K562 (cell line): ENCODE measurements around the gene KPTN. TPM values are rescaled to one million over a fixed set of nuclear protein-coding genes. Genes with fewer than 3 reads are reported as not detected.

Experiments
- EGR1 ChIP-seq: fragments of 450-650 bp; conservative IDR thresholded peaks from 2 replicates; pipeline ENCODE4 v1.6.1; 2017; ENCODE audit warnings: mild to moderate bottlenecking
- HDGF ChIP-seq: fragments of 450-650 bp; IDR thresholded peaks from 2 replicates; pipeline ENCODE4 v1.6.1; 2016
- RBBP5 ChIP-seq: fragments of 200-600 bp; sonication (generic); IDR thresholded peaks from 2 replicates; pipeline ENCODE4 v1.6.1; 2012; ENCODE audit warnings: borderline replicate concordance, mild to moderate bottlenecking, low read length, control low read depth, inconsistent platforms; ENCODE audit not compliant: insufficient read depth, poor library complexity, severe bottlenecking
- ZNF584 ChIP-seq: fragments of 200-800 bp; sonication (Bioruptor generic); IDR thresholded peaks from 2 replicates; pipeline ENCODE4 v1.6.1; 2016; ENCODE audit warnings: low read depth, mild to moderate bottlenecking, missing genetic modification characterization, missing compliant biosample characterization
- polyA plus RNA-seq, 8 experiments: library from polyadenylated mRNA; depleted of rRNA in 4 of 8; stranded (reverse) in 5 of 8; unstranded in 3 of 8; fragments of >200 nt; fragmentation: Nextera tagmentation in 2 of 8; fragmentation: Illumina TruSeq in 1 of 8; extraction: Ambion mirVana in 2 of 8; extraction: Trizol in 1 of 8; gene quantifications; 2 replicates each; pipeline versions ENCODE4 v1.2.1 to v1.2.3, GENCODE V29; 2011 to 2014; ENCODE audit warnings: inconsistent platforms in 1 of 8, missing spikeins in 1 of 8
- total RNA-seq, 7 experiments: library from RNA; depleted of rRNA in 6 of 7; stranded (reverse); fragments of >200 nt in 6 of 7; fragmentation: Illumina TruSeq in 2 of 7; extraction: Trizol in 2 of 7; gene quantifications; 2 replicates each; pipeline versions ENCODE4 v1.2.1 to v1.2.3, GENCODE V29; 2011 to 2021; ENCODE audit warnings: low replicate concordance in 1 of 7
- TF ChIP-seq, protein P1 (sequence below), 2 experiments: fragments of 250-450 bp in 1 of 2; fragments of 450-650 bp in 1 of 2; sonication (Bioruptor Pico) in 1 of 2; IDR thresholded peaks; 2 replicates each; pipeline versions ENCODE4 v1.6.1 to v1.8.0; 2016 to 2021; ENCODE audit warnings: mild to moderate bottlenecking in 2 of 2, moderate library complexity in 2 of 2, missing compliant biosample characterization in 1 of 2, missing genetic modification characterization in 1 of 2
- TF ChIP-seq, protein P2 (sequence below): IDR thresholded peaks from 2 replicates; pipeline ENCODE4 v1.6.1; 2014; ENCODE audit warnings: antibody characterized with exemption
- TF ChIP-seq, protein P3 (sequence below), 2 experiments: fragments of 450-650 bp; formaldehyde crosslinking in 1 of 2; IDR thresholded peaks; 2 replicates each; pipeline versions ENCODE4 v1.4.0 to v1.6.1; 2014 to 2020; ENCODE audit warnings: mild to moderate bottlenecking in 2 of 2, borderline replicate concordance in 1 of 2, low read depth in 1 of 2
- TF ChIP-seq, protein P4 (sequence below): fragments of 250-450 bp; sonication (Bioruptor Pico); IDR thresholded peaks from 2 replicates; pipeline ENCODE4 v1.5.0; 2021; ENCODE audit warnings: mild to moderate bottlenecking, moderate library complexity

The KPTN gene
- total and polyA plus RNA-seq, 9 of the 15 experiments (the other 6 are each of a cell fraction or from before 2014, with no cell fraction given): 0.56 to 18.2 (median 8.5) TPM

DNA sequence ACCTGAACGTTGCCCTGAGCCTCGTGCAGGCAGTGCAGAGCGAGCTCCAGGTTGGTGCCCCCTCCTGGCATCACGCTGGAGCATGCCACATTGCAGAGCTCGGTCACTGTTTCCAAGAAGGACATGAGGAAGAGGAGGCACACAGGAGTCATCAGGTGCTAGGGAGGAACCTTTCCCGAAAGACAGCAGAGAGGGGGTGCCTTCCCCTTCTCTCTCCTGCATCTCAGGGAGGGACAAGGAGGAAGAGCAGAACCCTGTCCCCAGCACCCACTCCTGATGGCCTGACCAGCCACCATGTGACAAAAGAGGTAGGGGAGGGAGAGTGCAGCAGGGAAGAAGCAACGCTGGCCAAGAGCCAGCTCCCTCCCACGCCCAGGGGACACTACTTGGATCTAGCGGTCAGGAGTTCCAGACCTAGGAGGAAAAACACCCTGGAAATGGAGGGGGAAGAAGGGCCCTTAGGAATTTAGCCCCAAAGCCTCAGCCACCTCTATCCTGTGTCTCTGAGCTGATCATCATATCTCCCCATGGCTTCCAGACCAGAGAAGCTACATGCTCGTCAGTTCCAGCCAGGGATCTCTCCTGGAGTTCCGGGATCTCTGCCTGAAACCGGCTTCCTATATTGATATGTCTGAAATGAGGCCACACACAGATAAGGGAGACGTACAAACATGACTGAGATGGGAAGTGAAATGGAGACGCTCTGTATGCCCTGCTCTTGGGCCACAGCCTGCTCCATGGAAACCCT lies 47.8 kb upstream of the KPTN start (continued):
- TF ChIP-seq, protein P1, sequence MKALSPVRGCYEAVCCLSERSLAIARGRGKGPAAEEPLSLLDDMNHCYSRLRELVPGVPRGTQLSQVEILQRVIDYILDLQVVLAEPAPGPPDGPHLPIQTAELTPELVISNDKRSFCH (CRISPR knock-in tag; IDR thresholded peaks at IDR 0.05): no peak
- TF ChIP-seq, protein P1 (tag; IDR thresholded peaks at IDR 0.05): peak; percentile 59; the same call in 1 of the 2 replicates
- TF ChIP-seq HDGF (0 out of 2 replicates have a peak, but pooled peaks have one; percentile 52), RBBP5 (peak; percentile 68), EGR1 (peak; percentile 89), ZNF584 (0 out of 2 replicates have a peak, but pooled peaks have one; percentile 46)
- TF ChIP-seq, protein P2, sequence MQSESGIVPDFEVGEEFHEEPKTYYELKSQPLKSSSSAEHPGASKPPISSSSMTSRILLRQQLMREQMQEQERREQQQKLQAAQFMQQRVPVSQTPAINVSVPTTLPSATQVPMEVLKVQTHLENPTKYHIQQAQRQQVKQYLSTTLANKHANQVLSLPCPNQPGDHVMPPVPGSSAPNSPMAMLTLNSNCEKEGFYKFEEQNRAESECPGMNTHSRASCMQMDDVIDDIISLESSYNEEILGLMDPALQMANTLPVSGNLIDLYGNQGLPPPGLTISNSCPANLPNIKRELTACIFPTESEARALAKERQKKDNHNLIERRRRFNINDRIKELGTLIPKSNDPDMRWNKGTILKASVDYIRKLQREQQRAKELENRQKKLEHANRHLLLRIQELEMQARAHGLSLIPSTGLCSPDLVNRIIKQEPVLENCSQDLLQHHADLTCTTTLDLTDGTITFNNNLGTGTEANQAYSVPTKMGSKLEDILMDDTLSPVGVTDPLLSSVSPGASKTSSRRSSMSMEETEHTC: 0 out of 2 replicates have a peak, but pooled peaks have one; percentile 41
- TF ChIP-seq, protein P3, sequence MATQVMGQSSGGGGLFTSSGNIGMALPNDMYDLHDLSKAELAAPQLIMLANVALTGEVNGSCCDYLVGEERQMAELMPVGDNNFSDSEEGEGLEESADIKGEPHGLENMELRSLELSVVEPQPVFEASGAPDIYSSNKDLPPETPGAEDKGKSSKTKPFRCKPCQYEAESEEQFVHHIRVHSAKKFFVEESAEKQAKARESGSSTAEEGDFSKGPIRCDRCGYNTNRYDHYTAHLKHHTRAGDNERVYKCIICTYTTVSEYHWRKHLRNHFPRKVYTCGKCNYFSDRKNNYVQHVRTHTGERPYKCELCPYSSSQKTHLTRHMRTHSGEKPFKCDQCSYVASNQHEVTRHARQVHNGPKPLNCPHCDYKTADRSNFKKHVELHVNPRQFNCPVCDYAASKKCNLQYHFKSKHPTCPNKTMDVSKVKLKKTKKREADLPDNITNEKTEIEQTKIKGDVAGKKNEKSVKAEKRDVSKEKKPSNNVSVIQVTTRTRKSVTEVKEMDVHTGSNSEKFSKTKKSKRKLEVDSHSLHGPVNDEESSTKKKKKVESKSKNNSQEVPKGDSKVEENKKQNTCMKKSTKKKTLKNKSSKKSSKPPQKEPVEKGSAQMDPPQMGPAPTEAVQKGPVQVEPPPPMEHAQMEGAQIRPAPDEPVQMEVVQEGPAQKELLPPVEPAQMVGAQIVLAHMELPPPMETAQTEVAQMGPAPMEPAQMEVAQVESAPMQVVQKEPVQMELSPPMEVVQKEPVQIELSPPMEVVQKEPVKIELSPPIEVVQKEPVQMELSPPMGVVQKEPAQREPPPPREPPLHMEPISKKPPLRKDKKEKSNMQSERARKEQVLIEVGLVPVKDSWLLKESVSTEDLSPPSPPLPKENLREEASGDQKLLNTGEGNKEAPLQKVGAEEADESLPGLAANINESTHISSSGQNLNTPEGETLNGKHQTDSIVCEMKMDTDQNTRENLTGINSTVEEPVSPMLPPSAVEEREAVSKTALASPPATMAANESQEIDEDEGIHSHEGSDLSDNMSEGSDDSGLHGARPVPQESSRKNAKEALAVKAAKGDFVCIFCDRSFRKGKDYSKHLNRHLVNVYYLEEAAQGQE (IDR thresholded peaks at IDR 0.05; ENCODE audit: borderline replicate concordance): peak; percentile 16; the same call in 1 of the 2 replicates
- TF ChIP-seq, protein P3 (CRISPR knock-in tag; IDR thresholded peaks at IDR 0.05; ENCODE audit: low read depth): no peak
- TF ChIP-seq, protein P4, sequence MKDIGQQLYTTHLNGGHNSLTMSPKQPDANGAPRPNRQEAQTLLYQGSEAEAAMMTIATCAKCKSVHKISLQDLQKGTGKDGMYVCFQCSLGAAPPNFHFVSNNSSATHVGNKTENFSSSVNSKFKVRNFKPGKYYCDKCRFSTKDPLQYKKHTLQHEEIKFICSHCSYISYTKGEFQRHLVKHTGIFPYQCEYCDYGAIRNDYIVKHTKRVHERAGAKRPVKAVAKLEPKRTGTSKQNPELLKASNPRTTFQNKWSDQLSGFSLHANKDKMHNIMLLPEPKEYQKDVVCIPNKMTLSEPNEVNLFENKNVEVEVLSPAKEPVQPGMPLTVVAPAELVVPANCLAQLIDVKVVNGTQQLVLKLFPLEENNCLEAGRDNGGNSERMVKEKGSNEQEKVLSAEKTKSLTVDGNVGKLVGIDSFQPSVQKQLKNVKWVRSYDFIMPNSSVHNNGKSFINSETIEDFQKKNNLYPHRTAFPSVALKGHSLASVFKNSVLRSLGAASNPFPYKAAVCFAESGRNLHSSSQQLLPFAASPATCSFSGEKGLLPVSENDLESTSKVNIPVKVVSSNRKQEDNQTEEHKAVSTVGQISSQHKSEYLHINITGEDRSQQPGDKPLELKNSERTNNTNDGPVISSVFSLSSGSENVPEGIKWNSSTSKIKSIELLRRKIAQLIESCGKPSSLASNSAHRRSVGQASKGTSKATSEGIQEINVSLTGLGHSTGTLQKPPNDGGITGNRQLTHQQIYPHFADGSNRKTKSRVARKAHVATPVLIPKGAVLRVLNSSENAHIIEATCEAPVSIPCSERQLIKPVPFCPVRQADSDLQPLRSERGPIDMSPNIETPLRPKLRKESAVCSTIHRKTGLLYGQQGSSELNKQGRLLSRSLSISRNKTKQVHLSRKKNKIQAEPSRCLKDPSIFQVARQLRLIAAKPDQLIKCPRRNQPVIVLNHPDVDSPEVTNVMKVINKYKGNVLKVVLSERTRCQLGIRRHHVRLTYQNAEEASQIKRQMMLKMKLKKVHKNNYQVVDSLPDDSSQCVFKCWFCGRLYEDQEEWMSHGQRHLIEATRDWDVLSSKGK (CRISPR knock-in tag): no peak
